Sigmoid colon (tissue), 4 donors: ENCODE measurements around the gene STRADA.

Experiments
- CTCF ChIP-seq, 4 experiments: fragments of 450-650 bp in 3 of 4; fragments of 200-600 bp in 1 of 4; IDR thresholded peaks; one replicate each; pipeline ENCODE4 v1.5.1; 2016 to 2019; ENCODE audit warnings: antibody characterized with exemption in 4 of 4, mild to moderate bottlenecking in 3 of 4, moderate library complexity in 2 of 4
- EP300 ChIP-seq, 4 donors: sonication (generic); formaldehyde crosslinking; IDR thresholded peaks; one replicate each; pipeline ENCODE4 v1.6.1; 2017; ENCODE audit warnings: antibody characterized with exemption in 4 of 4

GRCh38 chr17:63714550-63715277 lies 26.9 kb downstream of the STRADA start:
- no peak for TF ChIP-seq EP300 (IDR thresholded peaks at IDR 0.05)
- no peak for TF ChIP-seq CTCF (IDR thresholded peaks at IDR 0.05)
